ENCODE data around the gene ZBTB49. TPM values are rescaled to one million over a fixed set of nuclear protein-coding genes. Genes with fewer than 3 reads are reported as not detected.
"Not testable (repeated sequence)": the region's sequence is repeated elsewhere in the genome, so short reads cannot be mapped to it uniquely, and the experiment has no call there.

ZBTB49 gene
- total and polyA plus RNA-seq, 2 of the 13 experiments (the other 11 are each of a cell fraction or from before 2014, with no cell fraction given), result 3.3 to 4.3 TPM

GRCh38 chr4:4249342-4249741 is 40.7 kb upstream of the ZBTB49 start:
- ChIA-PET POLR2A (interaction anchor here (2.2 to 3.7 kb wide), 3 partner anchors 10 to 81 kb away, joined by 5 to 63 read pairs (median 6); no protein-coding TSS in a partner anchor), CTCF (ENCODE audit: low intra/inter-chr PET ratio, low total read pairs) (interaction anchor here (1.7 kb wide), 1 partner anchor 86 kb away, joined by 6 read pairs; no protein-coding TSS in a partner anchor)
- peaks cover 11% of the 10 kb centered on the region for H3K79me2 ChIP-seq (ENCODE audit: insufficient read depth, low read length)
- ATAC-seq; in situ Hi-C loops (cut with HindIII; ENCODE audit: extremely low pct_ligation_motif_present, low pct_unique_long_range_greater_than_20kb); H3K27me3 ChIP-seq (ENCODE audit: control insufficient read depth in 1 of 2, insufficient read depth in 2 of 2, low read length in 2 of 2); BruUV-seq (replicated peaks); DNase-seq (ENCODE audit: low spot score); FAIRE-seq; H4K20me1 ChIP-seq (ENCODE audit: insufficient read depth, low read length); H2AFZ ChIP-seq (ENCODE audit: low read length); H3K9me3 ChIP-seq (ENCODE audit: low read length): not testable (repeated sequence)
- peak overlapping the region; percentile 78 to 93 (median 86); a peak in 5 of 6 replicates for H3K4me3 ChIP-seq (replicated peaks in 1 of 3; ENCODE audit: insufficient read depth in 1 of 3, low read depth in 2 of 3, low read length in 3 of 3)
- WGBS (ENCODE audit: low lambda C conversion rate), result 93% methylated on average over 15 of the region's 15 CpGs
- TF ChIP-seq ZBTB33 (CRISPR knock-in tag; IDR thresholded peaks at IDR 0.05), result peak; percentile 83; the same call in 1 of the 2 replicates
- peak overlapping the region; percentile 92 for H3K27ac ChIP-seq (ENCODE audit: extremely low read length, insufficient read depth, low read length)
- H3K4me2 ChIP-seq (ENCODE audit: low read depth, low read length), result peak overlapping the region; percentile 98
- H3K9ac ChIP-seq (ENCODE audit: insufficient read depth, low read depth, low read length), result peak overlapping the region; percentile 87
- intact Hi-C loops (cut with micrococcal nuclease; ENCODE audit: unreplicated experiment), result loop anchor here (2.0 kb wide), 1 partner anchor 41 kb away; the partner anchor contains the start of genes LYAR and ZBTB49
- H3K4me1 ChIP-seq (ENCODE audit: insufficient read depth, low read length), result peaks cover 38% of the 10 kb centered on the region
- peaks cover 4 to 11% of the 10 kb centered on the region in 2 experiments for H3K36me3 ChIP-seq (replicated peaks in 1 of 2; ENCODE audit: control insufficient read depth in 1 of 2, insufficient read depth in 2 of 2, low read length in 2 of 2)

- POLR2A ChIA-PET, result interaction anchor here (2.2 to 3.7 kb wide), 3 partner anchors 10 to 81 kb away, joined by 5 to 63 read pairs (median 6); no protein-coding TSS in a partner anchor
- H3K9me3 ChIP-seq (ENCODE audit: low read length), result no peaks in the 10 kb centered on the region
- in situ Hi-C loops (cut with HindIII; ENCODE audit: extremely low pct_ligation_motif_present, low pct_unique_long_range_greater_than_20kb) (no loop called here), intact Hi-C loops (cut with micrococcal nuclease; ENCODE audit: unreplicated experiment) (loop anchor here (2.0 kb wide), 1 partner anchor 41 kb away; the partner anchor contains the start of genes LYAR and ZBTB49)
- H3K4me3 ChIP-seq (replicated peaks in 1 of 3; ENCODE audit: insufficient read depth in 1 of 3, low read depth in 2 of 3, low read length in 3 of 3), result no peak overlapping the region
- peaks cover 11% of the 10 kb centered on the region for H3K79me2 ChIP-seq (ENCODE audit: insufficient read depth, low read length)
- FAIRE-seq, result no peak
- no peak for DNase-seq (ENCODE audit: low spot score)
- BruUV-seq (replicated peaks), result no TSS peak
- H3K27ac ChIP-seq (ENCODE audit: extremely low read length, insufficient read depth, low read length), result no peak overlapping the region
- no peak overlapping the region for H3K9ac ChIP-seq (ENCODE audit: insufficient read depth, low read depth, low read length)
- H3K27me3 ChIP-seq (ENCODE audit: control insufficient read depth in 1 of 2, insufficient read depth in 2 of 2, low read length in 2 of 2), result no peaks in the 10 kb centered on the region; a peak in 1 of 5 replicates
- H3K4me1 ChIP-seq (ENCODE audit: insufficient read depth, low read length), result peaks cover 43% of the 10 kb centered on the region
- WGBS (ENCODE audit: low lambda C conversion rate), result 93% methylated on average over 8 of the region's 8 CpGs
- no peak overlapping the region for H3K4me2 ChIP-seq (ENCODE audit: low read depth, low read length)
- no peak overlapping the region for H2AFZ ChIP-seq (ENCODE audit: low read length)
- no peak for ATAC-seq
- CTCF ChIA-PET (ENCODE audit: low intra/inter-chr PET ratio, low total read pairs), result no interaction called here
- H4K20me1 ChIP-seq (ENCODE audit: insufficient read depth, low read length), result no peaks in the 10 kb centered on the region
- peaks cover 4 to 6% of the 10 kb centered on the region in 2 experiments for H3K36me3 ChIP-seq (replicated peaks in 1 of 2; ENCODE audit: control insufficient read depth in 1 of 2, insufficient read depth in 2 of 2, low read length in 2 of 2)
- no peak for TF ChIP-seq ZNF552 (CRISPR knock-in tag; IDR thresholded peaks at IDR 0.05; ENCODE audit: borderline replicate concordance)
Measured at GRCh38 chr4:4249866-4250265, 40.2 kb upstream of the ZBTB49 start.
